Measurements from ENCODE around the gene PCDHGA1.

The PCDHGA1 gene

GRCh38 chr5:141359790-141360426 lies 29.6 kb downstream of the PCDHGA1 start, which contains the start of gene PCDHGB2:
Gene PCDHGB2, plus strand, starts transcription at chr5:141359994. Its CDS starts 142 bp downstream, at chr5:141360136.
- TF ChIP-seq CTCF (IDR thresholded peaks at IDR 0.05; ENCODE audit: extremely low read depth, insufficient read depth, missing control alignments), result peak; percentile 40
- DNase-seq (ENCODE audit: low spot score), result peak; percentile 61
- in situ Hi-C loops (cut with MboI; ENCODE audit: low pct_unique_long_range_greater_than_20kb, low sequenced_read_pairs, unreplicated experiment), result no loop called here

- no peak for DNase-seq (ENCODE audit: low spot score)
- in situ Hi-C loops (cut with MboI; ENCODE audit: low pct_unique_long_range_greater_than_20kb, low sequenced_read_pairs, unreplicated experiment), result no loop called here
- no peak for TF ChIP-seq CTCF (IDR thresholded peaks at IDR 0.05; ENCODE audit: extremely low read depth, insufficient read depth, missing control alignments)
These were observed 30.4 kb downstream of the PCDHGA1 start for GRCh38 chr5:141360685-141361084.

GRCh38 chr5:141362719-141363118 lies 32.4 kb downstream of the PCDHGA1 start:
- in situ Hi-C loops (cut with MboI; ENCODE audit: low pct_unique_long_range_greater_than_20kb, low sequenced_read_pairs, unreplicated experiment), result no loop called here
- DNase-seq (ENCODE audit: low spot score), result no peak
- no peak for TF ChIP-seq CTCF (IDR thresholded peaks at IDR 0.05; ENCODE audit: extremely low read depth, insufficient read depth, missing control alignments)

- in situ Hi-C loops (cut with MboI; ENCODE audit: low pct_unique_long_range_greater_than_20kb, low sequenced_read_pairs, unreplicated experiment), result no loop called here
- DNase-seq (ENCODE audit: low spot score), result no peak
These were observed 33.8 kb downstream of the PCDHGA1 start, which contains the start of gene PCDHGA5 for GRCh38 chr5:141363952-141364660. Gene PCDHGA5, plus strand, starts transcription at chr5:141364162. Its CDS starts 169 bp downstream, at chr5:141364331.

GRCh38 chr5:141366016-141366896 lies 35.9 kb downstream of the PCDHGA1 start:
- in situ Hi-C loops (cut with MboI; ENCODE audit: low pct_unique_long_range_greater_than_20kb, low sequenced_read_pairs, unreplicated experiment), result no loop called here
- TF ChIP-seq CTCF (IDR thresholded peaks at IDR 0.05; ENCODE audit: extremely low read depth, insufficient read depth, missing control alignments), result no peak
- DNase-seq (ENCODE audit: low spot score), result no peak

More at GRCh38 chr5:141363952-141364660, 33.8 kb downstream of the PCDHGA1 start, which contains the start of gene PCDHGA5:
- TF ChIP-seq CTCF (IDR thresholded peaks at IDR 0.05; ENCODE audit: extremely low read depth, insufficient read depth, missing control alignments), result no peak

All from GM13977 (cell line).